ENCODE measurements around the gene FAM174B.

FAM174B gene

GRCh38 chr15:92664178-92664900 is 8.8 kb upstream of the FAM174B start:
- no peak for DNase-seq

DNA sequence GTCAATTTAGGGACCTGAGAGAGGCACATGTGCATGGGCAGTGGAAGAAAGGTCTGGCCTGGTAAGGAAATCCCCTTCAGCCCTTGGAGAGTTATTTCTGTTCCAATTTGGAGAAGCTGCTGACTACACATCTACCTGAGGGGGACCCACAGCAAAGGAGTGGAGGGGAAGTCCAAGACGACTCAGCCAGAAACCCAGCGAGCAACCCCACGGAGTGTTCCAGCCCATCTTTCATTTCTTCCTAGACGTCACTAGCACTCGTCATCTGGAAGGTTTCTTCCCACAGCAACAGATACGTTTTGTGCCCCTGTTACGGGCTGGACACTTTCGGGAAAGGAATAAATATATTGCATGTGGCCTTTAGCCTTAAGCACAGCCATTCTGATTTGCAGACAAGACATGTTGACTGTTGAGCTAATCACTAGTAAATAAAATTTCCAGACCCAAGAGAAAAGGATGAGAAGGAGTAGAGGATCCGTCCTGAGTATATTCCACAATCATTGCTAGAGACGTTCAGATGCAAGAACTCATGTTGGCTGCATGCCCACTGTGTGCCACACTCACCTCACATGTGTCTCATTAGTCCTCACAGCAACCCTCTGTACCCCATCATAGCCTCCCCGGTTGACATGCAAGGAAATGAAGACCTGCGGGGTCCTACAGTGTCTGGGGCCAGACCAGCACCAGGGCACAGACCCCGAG is 7.8 kb upstream of the FAM174B start:
- DNase-seq = no peak

DNA sequence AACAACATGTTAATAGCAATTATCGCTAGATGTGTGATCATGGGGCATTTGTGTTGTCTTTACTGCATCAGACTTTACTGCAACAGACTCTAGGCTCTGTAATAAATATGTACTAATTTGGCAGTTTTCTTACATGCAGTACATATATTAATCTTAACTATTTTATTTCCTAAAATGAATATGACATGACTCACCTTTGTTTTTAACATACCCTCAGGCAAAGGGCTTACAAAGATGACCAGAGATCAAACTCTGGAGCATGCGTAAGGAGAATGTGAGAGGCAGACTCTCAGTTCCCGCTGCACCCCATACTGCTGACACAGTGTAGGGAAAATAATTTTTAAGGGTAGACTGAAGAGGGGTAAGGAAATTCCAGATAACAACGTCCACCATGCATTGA is 7.2 kb upstream of the FAM174B start:
- DNase-seq = no peak

- DNase-seq = no peak
These were observed 6.4 kb upstream of the FAM174B start for GRCh38 chr15:92661956-92662355.

GRCh38 chr15:92661069-92661468 is 5.5 kb upstream of the FAM174B start:
- no peak for DNase-seq

GRCh38 chr15:92657486-92657885 is 1.9 kb upstream of the FAM174B start:
- no peak for DNase-seq

DNA sequence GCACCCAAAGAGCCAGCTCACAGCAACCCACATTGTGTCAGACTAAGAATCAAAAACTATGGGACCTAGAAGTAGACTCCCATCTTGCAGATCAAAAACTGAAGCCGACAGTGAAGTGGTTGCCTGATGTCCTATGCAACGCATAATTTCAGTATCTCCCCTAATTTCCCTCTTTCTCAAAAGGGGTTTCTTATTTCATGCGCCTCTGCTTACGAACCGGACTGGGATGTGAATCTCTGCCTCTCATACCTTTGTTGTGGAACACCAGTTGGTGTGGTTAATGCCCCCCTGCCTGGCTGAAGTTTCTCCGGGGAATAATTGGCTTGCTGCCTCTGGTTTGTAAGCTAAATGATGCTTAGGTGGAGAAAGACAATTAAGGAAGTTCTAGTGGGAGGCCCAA is 514 bp upstream of the FAM174B start:
- no peak for DNase-seq

DNA sequence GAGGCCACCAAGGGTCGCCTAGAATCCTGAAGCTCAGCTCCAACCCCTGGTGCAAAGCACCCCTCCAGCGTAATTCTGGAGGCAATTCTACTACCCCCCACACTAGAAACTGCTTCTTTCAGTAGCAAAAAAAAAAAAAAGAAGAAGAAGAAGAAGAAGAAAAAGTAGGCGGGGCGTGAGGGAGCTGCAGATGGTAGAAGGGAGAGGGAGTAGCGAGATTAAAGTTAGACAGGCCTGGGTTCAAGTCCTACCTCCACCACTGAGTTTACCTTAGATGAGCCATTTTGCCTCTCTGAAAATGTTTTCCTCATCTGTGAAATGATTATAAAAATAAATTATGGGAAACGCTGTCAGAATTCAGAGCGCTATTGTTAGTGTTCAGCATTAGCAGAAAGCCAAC is 913 bp downstream of the FAM174B start:
- no peak for DNase-seq

DNA sequence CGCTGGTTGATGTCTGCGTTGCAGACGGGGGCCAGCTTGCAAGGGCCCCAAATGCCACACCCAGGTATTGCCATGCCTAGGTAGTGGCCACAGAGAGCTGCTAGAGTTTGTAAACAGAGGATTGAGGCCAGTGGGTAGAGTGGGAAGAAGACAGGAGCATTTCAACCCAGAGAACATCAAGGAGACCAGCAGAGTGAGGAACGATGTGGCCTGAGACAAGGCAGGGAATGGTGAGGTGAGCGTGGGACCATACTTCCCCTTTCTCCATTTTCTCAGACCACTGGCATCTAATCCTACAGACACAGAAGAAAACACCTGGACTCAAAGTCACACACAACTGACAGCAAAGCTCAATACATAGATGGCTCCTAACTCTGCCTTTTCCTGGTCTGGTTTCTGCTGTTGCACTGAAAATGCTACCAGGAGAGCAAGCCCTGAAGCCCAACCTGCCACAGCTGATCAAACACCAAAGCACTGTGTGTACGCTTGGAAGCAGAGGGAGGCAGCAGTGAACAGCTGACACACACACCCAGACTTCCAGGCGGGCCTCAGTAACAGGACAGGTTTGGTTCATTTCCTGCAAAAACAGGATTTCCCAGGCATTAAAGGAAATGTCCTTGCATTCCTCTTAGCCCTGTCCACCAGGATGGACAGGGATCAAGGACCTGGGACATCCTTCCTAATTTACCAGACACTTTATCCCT is 1.6 kb downstream of the FAM174B start:
- no peak for DNase-seq

DNA sequence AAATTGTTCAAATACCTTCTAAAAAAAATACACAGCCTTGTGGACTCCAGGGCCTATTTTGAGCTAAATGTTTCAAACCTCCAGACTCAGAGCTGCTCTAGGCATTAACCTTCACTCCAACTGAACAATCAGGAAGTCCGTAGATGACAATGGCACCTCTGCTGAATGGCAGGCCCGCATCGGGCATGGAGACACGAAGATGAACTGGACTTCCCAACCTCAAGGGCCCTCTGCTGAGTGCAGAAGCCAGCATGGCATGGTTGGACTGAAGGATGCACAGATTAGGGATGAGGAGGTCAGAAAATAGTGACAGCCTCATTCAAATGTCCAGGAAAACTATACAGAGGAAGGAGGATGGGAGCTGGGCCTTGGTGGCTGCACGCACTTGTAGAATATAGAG is 2.2 kb downstream of the FAM174B start:
- no peak for DNase-seq

- DNase-seq = no peak
These were observed 3.0 kb downstream of the FAM174B start for GRCh38 chr15:92652576-92652966.

- DNase-seq = no peak
These were observed 3.5 kb downstream of the FAM174B start for GRCh38 chr15:92651877-92652575.

GRCh38 chr15:92650966-92651365 is 4.6 kb downstream of the FAM174B start:
- no peak for DNase-seq

- no peak for DNase-seq
These were observed 5.3 kb downstream of the FAM174B start for GRCh38 chr15:92650256-92650655.

GRCh38 chr15:92648190-92648875 is 7.2 kb downstream of the FAM174B start:
- no peak for DNase-seq

DNA sequence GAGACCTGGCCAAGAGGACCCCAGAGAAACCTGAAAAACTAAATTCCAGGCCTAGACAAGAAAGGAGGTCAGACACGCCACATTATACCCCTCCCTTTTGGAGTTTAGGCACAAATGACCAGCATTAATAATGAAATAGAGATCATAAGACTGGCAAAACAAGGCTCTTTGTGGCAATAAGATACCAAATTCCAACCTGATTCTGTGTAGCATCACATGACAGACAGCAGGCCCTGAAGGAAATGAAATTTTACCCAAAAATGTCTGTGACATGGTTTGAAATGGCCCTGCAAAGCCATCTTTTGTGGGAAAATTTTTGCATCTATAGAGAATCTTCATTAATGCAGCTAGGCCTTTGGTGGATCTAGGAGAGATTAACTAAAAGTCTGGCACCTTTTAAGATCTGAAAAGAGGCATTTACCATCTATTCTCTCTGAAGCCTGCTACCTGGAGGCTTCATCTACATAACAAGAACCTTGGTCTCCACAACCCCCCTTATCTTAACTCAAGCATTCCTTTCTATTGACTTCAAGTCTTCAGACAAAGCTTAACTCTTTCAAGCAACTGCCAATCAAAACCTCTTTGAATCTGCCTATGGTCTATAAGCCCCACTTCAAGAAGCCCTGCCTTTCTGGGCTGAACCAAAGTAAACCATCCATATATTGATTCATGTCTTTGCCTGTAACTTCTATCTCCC is 8.0 kb downstream of the FAM174B start:
- DNase-seq = no peak

DNA sequence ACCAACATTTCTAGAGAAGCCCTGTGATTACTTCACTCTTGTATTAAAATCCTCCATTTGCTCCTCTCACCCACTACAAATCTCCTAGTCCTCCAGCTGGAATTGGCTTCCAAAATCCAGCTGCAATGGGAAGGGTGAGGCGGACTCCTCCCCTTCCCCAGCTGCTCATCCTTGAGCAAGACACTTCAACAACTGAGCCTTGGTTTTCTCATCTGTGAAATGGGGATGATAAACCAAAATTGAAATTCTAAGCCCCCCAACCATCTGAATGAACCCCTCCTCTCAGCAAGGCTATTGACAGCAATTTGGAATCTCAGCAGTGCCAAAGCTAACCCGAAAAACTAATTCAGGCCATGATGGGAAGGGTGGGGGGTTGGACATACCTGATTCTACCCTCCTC is 9.4 kb downstream of the FAM174B start:
- no peak for DNase-seq

- DNase-seq = no peak
These were observed 9.8 kb downstream of the FAM174B start for GRCh38 chr15:92645731-92646130.

GRCh38 chr15:92645051-92645631 is 10.4 kb downstream of the FAM174B start:
- no peak for DNase-seq

DNA sequence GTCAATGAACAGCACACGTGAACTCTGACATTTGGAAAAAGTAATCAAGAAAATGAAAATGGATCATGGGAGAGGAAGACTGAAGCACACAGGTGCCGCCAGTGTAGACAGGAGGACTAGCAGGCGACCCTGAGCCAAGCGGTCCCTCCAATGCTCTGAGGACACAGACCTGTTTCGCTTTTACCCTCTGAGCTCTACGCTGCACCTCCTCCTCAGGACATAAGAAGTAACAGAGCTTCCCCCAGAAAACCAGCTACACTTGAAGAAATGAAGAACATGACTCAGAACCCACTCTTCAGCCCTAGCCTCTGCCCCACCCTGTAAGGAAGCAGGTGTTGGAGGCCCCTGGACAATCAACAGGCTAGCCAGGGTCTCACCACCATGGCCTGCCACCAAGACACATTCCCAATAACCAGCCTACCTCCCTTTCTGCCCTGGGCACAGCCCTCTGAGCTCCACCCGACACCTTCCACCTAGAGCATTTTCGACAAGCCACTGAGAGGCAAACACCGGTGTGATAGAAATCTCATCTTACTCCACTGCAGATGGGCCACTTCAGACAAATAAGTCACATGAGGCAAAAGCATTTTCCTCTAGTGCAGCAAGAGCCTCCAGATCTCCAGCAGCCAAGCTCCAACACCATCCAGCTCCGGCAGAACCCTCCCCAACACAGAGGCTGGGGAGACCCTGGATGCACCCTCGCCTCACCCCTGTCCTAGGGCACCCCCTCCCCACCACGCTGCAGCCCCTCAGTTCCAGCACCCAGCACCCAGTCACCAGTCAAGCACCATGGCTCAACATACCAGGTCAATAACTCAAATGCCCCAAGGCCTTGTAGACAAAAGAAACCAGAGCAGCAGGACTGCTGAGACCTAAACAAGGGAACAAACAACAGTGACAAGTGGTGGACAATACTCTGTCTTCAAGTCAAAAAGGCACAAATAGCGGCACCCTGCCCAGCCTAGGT is 11.4 kb downstream of the FAM174B start:
- no peak for DNase-seq

All from CD4-positive, alpha-beta T cell treated with Interleukin-12 subunit alpha and Interleukin-12 subunit beta, for 1 hour (primary cell).